Prostate gland (tissue), 2 donors: ENCODE data around the gene DNAL4.

ENCODE experiments used
- CTCF ChIP-seq, 4 experiments: fragments of 200-600 bp in 2 of 4; fragments of 450-650 bp in 2 of 4; sonication (generic) in 2 of 4; IDR thresholded peaks; 1 replicate in 3 of 4; 2 replicates in 1 of 4; pipeline ENCODE4 v1.5.1; 2016 to 2019; ENCODE audit warnings: antibody characterized with exemption in 4 of 4, mild to moderate bottlenecking in 2 of 4, moderate library complexity in 2 of 4
- POLR2A ChIP-seq: fragments of 450-650 bp; IDR thresholded peaks from one replicate; pipeline ENCODE4 v1.6.1; 2016; ENCODE audit warnings: antibody characterized with exemption, mild to moderate bottlenecking
- POLR2AphosphoS5 ChIP-seq: sonication (generic); formaldehyde crosslinking; IDR thresholded peaks from one replicate; pipeline ENCODE4 v1.6.1; 2017; ENCODE audit warnings: antibody characterized with exemption

GRCh38 chr22:38772623-38772873 is 21.4 kb downstream of the DNAL4 start:
- TF ChIP-seq CTCF (IDR thresholded peaks at IDR 0.05) (no peak), POLR2AphosphoS5 (no peak), POLR2A (no peak)
